Osteoblast (primary cell): ENCODE measurements around the gene PARP12. TPM values are rescaled to one million over a fixed set of nuclear protein-coding genes. Genes with fewer than 3 reads are reported as not detected.

Source experiments
- DNase-seq: peaks from one replicate; pipeline ENCODE4 v3.0.0; 2011; ENCODE audit warnings: low spot score, mixed read lengths; ENCODE audit not compliant: insufficient read length; ENCODE audit errors: missing footprints
- H2AFZ ChIP-seq: 2 replicates; pipeline ENCODE4 v1.6.0; 2011; ENCODE audit warnings: mild to moderate bottlenecking, low read length
- H3K27ac ChIP-seq: 2 replicates; pipeline ENCODE4 v1.5.1; 2011; ENCODE audit warnings: mild to moderate bottlenecking, low read depth, low read length, moderate library complexity
- H3K27me3 ChIP-seq: 2 replicates; pipeline ENCODE4 v1.6.0; 2012; ENCODE audit warnings: mild to moderate bottlenecking, control low read depth, inconsistent platforms, low read length, moderate library complexity; ENCODE audit not compliant: insufficient read depth
- H3K36me3 ChIP-seq: 2 replicates; pipeline ENCODE4 v1.5.1; 2011; ENCODE audit warnings: mild to moderate bottlenecking, low read length, control low read depth, moderate library complexity; ENCODE audit not compliant: insufficient read depth
- H3K4me1 ChIP-seq: 2 replicates; pipeline ENCODE4 v1.5.1; 2011; ENCODE audit warnings: mild to moderate bottlenecking, low read length, control low read depth, moderate library complexity; ENCODE audit not compliant: insufficient read depth
- H3K4me2 ChIP-seq: 2 replicates; pipeline ENCODE4 v1.6.0; 2011; ENCODE audit warnings: mild to moderate bottlenecking, low read length; ENCODE audit not compliant: insufficient read depth
- H3K4me3 ChIP-seq: fragments of 200-600 bp; sonication (generic); 3 replicates; pipeline ENCODE4 v1.5.1; 2012; ENCODE audit warnings: mild to moderate bottlenecking, low read length, inconsistent platforms; ENCODE audit not compliant: insufficient read depth
- H3K79me2 ChIP-seq: 2 replicates; pipeline ENCODE4 v1.6.0; 2012; ENCODE audit warnings: mild to moderate bottlenecking, low read length, control low read depth, inconsistent platforms; ENCODE audit not compliant: insufficient read depth
- H3K9me3 ChIP-seq: 2 replicates; pipeline ENCODE4 v1.5.1; 2011; ENCODE audit warnings: low read depth, low read length, control low read depth
- H4K20me1 ChIP-seq: 2 replicates; pipeline ENCODE4 v1.6.0; 2012; ENCODE audit warnings: mild to moderate bottlenecking, low read length, control low read depth; ENCODE audit not compliant: insufficient read depth
- total RNA-seq: library from RNA; depleted of rRNA; stranded (reverse); fragments of >200 nt; gene quantifications from 2 replicates; pipeline ENCODE4 v1.2.3, GENCODE V29; 2012
- TF ChIP-seq, protein P1 (sequence below): IDR thresholded peaks from 2 replicates; pipeline ENCODE4 v1.5.1; 2011; ENCODE audit warnings: mild to moderate bottlenecking, low read depth, low read length, moderate library complexity; ENCODE audit errors: extremely low read depth

PARP12 gene
- total RNA-seq, 1 donor = 26.4 TPM

DNA sequence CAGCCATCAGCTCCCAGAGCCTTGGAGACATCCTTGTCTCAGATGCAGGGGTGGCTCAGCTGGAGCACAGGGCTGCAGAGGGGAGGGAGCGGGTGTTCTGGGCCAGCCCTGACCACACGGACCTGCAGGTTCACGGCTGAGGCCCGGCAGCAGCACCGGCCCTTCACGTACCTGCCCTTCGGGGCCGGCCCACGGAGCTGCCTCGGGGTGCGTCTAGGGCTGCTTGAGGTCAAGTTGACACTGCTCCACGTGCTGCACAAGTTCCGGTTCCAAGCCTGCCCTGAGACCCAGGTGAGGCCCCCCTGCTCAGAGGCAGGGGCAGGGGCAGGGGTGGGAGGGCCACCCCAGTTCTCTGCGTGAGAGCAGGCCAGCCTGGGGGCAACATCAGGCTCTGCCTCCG is 45.2 kb downstream of the PARP12 start:
- no peak for DNase-seq
- Histone ChIP-seq H3K9me3 (no peaks in the 10 kb centered on the region), H3K4me1 (peaks cover 3% of the 10 kb centered on the region), H3K27me3 (peaks cover 17% of the 10 kb centered on the region), H3K27ac (no peak overlapping the region), H3K79me2 (no peaks in the 10 kb centered on the region), H3K36me3 (no peaks in the 10 kb centered on the region), H2AFZ (no peak overlapping the region), H3K4me2 (no peak overlapping the region), H4K20me1 (no peaks in the 10 kb centered on the region), H3K4me3 (no peak overlapping the region)
- TF ChIP-seq, protein P1, sequence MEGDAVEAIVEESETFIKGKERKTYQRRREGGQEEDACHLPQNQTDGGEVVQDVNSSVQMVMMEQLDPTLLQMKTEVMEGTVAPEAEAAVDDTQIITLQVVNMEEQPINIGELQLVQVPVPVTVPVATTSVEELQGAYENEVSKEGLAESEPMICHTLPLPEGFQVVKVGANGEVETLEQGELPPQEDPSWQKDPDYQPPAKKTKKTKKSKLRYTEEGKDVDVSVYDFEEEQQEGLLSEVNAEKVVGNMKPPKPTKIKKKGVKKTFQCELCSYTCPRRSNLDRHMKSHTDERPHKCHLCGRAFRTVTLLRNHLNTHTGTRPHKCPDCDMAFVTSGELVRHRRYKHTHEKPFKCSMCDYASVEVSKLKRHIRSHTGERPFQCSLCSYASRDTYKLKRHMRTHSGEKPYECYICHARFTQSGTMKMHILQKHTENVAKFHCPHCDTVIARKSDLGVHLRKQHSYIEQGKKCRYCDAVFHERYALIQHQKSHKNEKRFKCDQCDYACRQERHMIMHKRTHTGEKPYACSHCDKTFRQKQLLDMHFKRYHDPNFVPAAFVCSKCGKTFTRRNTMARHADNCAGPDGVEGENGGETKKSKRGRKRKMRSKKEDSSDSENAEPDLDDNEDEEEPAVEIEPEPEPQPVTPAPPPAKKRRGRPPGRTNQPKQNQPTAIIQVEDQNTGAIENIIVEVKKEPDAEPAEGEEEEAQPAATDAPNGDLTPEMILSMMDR = no peak

DNA sequence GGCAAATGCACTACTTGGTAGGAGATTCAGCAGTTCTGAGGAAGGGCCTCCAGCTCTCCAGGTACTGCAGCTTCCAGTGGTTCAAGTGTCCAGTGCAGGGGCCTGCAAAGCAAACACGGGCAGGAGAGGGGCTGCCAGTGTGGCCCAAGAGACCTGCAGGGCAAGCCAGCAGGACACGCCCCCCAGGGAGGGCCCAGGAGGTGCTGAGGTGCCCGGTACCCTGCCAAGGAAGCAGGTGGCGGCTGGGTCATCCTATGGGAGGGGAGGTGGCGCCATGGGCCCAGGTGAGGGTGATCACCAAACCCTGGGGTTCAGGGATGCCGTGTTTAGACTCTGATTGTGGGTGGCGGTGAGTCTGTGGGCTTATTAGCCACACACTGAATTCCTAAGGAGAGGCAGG is 45.7 kb downstream of the PARP12 start:
- H2AFZ ChIP-seq = no peak overlapping the region
- no peak overlapping the region for H3K27ac ChIP-seq
- no peak overlapping the region for H3K4me3 ChIP-seq
- H3K4me2 ChIP-seq = no peak overlapping the region
- no peaks in the 10 kb centered on the region for H3K79me2 ChIP-seq
- no peaks in the 10 kb centered on the region for H3K36me3 ChIP-seq
- no peak for DNase-seq
- no peaks in the 10 kb centered on the region for H4K20me1 ChIP-seq
- TF ChIP-seq, protein P1 = no peak
- H3K27me3 ChIP-seq = peaks cover 18% of the 10 kb centered on the region
- H3K9me3 ChIP-seq = no peaks in the 10 kb centered on the region
- H3K4me1 ChIP-seq = no peaks in the 10 kb centered on the region

DNA sequence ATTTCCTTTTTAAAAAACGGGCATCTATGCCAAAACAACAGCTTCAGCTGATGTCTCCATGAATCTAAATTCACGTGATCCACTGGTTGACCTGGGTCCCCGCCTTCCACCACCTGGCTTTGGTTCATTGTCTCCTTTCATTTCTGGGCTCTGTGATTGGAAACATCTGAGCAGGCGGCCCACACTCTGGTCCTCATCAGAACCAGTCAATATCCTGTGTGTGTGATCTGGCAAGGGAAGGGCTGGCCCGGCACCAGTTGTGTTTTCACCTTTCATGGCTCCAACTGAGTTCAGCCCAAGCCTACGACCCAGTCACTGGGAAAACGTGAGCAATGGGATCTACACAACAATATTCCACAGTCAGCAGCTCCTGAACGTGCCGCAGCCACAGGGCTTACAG is 46.2 kb downstream of the PARP12 start:
- Histone ChIP-seq H3K27ac (no peak overlapping the region), H3K9me3 (no peaks in the 10 kb centered on the region), H3K4me2 (no peak overlapping the region), H3K4me1 (no peaks in the 10 kb centered on the region), H4K20me1 (no peaks in the 10 kb centered on the region), H2AFZ (no peak overlapping the region), H3K79me2 (no peaks in the 10 kb centered on the region), H3K4me3 (no peak overlapping the region), H3K27me3 (peaks cover 23% of the 10 kb centered on the region), H3K36me3 (no peaks in the 10 kb centered on the region)
- TF ChIP-seq, protein P1 = no peak
- DNase-seq = no peak

DNA sequence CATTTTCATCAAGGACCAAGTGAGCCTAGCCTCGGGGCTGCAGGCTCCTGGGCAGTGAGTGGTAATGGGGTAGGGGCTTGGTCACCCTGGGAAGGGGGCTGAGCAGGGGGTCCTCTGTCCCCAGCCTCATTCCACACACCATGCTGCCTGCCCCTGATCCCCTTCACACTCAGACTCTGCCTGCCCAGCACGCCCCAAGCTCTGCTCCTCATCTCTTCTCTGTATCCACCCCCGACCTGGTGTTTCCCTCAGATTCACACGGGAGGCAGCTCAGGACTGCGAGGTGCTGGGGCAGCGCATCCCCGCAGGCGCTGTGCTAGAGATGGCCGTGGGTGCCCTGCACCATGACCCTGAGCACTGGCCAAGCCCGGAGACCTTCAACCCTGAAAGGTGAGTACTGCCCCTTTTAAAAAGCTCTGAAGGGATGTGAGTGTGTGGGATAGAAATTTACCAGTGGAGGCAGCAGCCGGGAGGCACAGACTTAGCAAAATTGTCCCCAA is 47.2 kb downstream of the PARP12 start:
- Histone ChIP-seq H3K27me3 (peaks cover 26% of the 10 kb centered on the region), H2AFZ (no peak overlapping the region), H3K4me1 (no peaks in the 10 kb centered on the region), H3K79me2 (no peaks in the 10 kb centered on the region), H3K27ac (no peak overlapping the region), H3K4me3 (no peak overlapping the region), H3K9me3 (no peaks in the 10 kb centered on the region), H3K4me2 (no peak overlapping the region), H3K36me3 (no peaks in the 10 kb centered on the region), H4K20me1 (no peaks in the 10 kb centered on the region)
- TF ChIP-seq, protein P1 = no peak
- DNase-seq = no peak
